IMR-90 (cell line): ENCODE data around the gene KAZN.

ENCODE experiments used
- TF ChIP-seq, protein P1 (sequence below): conservative IDR thresholded peaks from 2 replicates; pipeline ENCODE4 v1.5.1; 2012; ENCODE audit warnings: mild to moderate bottlenecking, low read depth, low read length, improper control_type of control experiment
- TF ChIP-seq, protein P2 (sequence below): fragments of 150-350 bp; IDR thresholded peaks from 2 replicates; pipeline ENCODE4 v1.6.1; 2016; ENCODE audit warnings: low read depth, mild to moderate bottlenecking, low read length, moderate library complexity, borderline replicate concordance

DNA sequence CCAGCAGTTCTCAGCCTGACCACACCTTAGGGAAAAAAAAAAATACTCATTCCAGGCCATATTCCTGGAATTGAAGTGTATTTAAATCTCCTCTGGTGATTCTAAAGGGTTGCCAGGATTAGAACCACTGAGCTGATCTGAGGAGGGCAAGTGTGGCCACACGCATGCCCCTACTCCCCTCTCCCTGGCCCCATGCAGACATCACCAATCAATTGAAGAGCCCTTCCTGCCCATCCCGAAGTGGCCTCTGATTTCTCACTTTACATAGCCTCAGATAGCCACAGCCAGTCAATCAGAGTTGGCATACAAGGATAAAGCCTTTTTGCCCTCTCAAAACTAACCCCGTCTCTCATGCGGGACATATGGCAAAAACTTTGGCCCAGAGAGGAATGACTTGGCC is 470.5 kb downstream of the KAZN start:
- TF ChIP-seq, protein P1, sequence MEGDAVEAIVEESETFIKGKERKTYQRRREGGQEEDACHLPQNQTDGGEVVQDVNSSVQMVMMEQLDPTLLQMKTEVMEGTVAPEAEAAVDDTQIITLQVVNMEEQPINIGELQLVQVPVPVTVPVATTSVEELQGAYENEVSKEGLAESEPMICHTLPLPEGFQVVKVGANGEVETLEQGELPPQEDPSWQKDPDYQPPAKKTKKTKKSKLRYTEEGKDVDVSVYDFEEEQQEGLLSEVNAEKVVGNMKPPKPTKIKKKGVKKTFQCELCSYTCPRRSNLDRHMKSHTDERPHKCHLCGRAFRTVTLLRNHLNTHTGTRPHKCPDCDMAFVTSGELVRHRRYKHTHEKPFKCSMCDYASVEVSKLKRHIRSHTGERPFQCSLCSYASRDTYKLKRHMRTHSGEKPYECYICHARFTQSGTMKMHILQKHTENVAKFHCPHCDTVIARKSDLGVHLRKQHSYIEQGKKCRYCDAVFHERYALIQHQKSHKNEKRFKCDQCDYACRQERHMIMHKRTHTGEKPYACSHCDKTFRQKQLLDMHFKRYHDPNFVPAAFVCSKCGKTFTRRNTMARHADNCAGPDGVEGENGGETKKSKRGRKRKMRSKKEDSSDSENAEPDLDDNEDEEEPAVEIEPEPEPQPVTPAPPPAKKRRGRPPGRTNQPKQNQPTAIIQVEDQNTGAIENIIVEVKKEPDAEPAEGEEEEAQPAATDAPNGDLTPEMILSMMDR: no peak
- TF ChIP-seq, protein P2, sequence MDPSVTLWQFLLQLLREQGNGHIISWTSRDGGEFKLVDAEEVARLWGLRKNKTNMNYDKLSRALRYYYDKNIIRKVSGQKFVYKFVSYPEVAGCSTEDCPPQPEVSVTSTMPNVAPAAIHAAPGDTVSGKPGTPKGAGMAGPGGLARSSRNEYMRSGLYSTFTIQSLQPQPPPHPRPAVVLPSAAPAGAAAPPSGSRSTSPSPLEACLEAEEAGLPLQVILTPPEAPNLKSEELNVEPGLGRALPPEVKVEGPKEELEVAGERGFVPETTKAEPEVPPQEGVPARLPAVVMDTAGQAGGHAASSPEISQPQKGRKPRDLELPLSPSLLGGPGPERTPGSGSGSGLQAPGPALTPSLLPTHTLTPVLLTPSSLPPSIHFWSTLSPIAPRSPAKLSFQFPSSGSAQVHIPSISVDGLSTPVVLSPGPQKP: no peak
